H9 (cell line): Measurements from ENCODE around the gene GPR155. TPM values are rescaled to one million over a fixed set of nuclear protein-coding genes. Genes with fewer than 3 reads are reported as not detected.
A peak's percentile ranks its signal among the peaks of the same experiment; 100 is the strongest.

Source experiments
- DNase-seq: peaks from one replicate; pipeline ENCODE4 v3.0.0-alpha.2; 2017
- H2AFZ ChIP-seq: one replicate; pipeline ENCODE4 v1.6.1; 2013; ENCODE audit warnings: mild to moderate bottlenecking, low read length, control low read depth, moderate library complexity
- H2AK5ac ChIP-seq: 2 replicates; pipeline ENCODE4 v1.6.1; 2013; ENCODE audit warnings: low read length, control low read depth, mixed read lengths; ENCODE audit not compliant: insufficient read length
- H2BK120ac ChIP-seq: one replicate; pipeline ENCODE4 v1.6.1; 2013; ENCODE audit warnings: low read depth, mild to moderate bottlenecking, low read length, control low read depth, inconsistent platforms; ENCODE audit not compliant: poor library complexity, severe bottlenecking
- H2BK12ac ChIP-seq: 2 replicates; pipeline ENCODE4 v1.6.1; 2013; ENCODE audit warnings: low read length, control low read depth, mixed read lengths, low read depth; ENCODE audit not compliant: insufficient read length
- H2BK15ac ChIP-seq: 2 replicates; pipeline ENCODE4 v1.6.1; 2013; ENCODE audit warnings: low read depth, low read length, control low read depth
- H2BK20ac ChIP-seq: one replicate; pipeline ENCODE4 v1.6.1; 2013; ENCODE audit warnings: low read depth, mild to moderate bottlenecking, low read length, control low read depth, inconsistent platforms; ENCODE audit not compliant: poor library complexity, severe bottlenecking
- H2BK5ac ChIP-seq: 2 replicates; pipeline ENCODE4 v1.6.1; 2013; ENCODE audit warnings: low read length, control low read depth, mixed read lengths; ENCODE audit not compliant: insufficient read length
- H3K14ac ChIP-seq: 2 replicates; pipeline ENCODE4 v1.6.1; 2013; ENCODE audit warnings: low read length, control low read depth; ENCODE audit not compliant: insufficient read depth
- H3K18ac ChIP-seq: 2 replicates; pipeline ENCODE4 v1.6.1; 2013; ENCODE audit warnings: low read depth, mild to moderate bottlenecking, mixed read lengths, low read length, control low read depth; ENCODE audit not compliant: insufficient read length
- H3K23ac ChIP-seq: 2 replicates; pipeline ENCODE4 v1.6.1; 2013; ENCODE audit warnings: low read length, control low read depth, mixed read lengths, low read depth; ENCODE audit not compliant: insufficient read length
- H3K23me2 ChIP-seq: 2 replicates; pipeline ENCODE4 v1.6.1; 2013; ENCODE audit warnings: low read depth, mild to moderate bottlenecking, mixed read lengths, low read length, control low read depth; ENCODE audit not compliant: insufficient read length, poor library complexity, severe bottlenecking
- H3K27ac ChIP-seq: 2 replicates; pipeline ENCODE4 v1.5.1; 2013; ENCODE audit warnings: low read length, control low read depth, mixed read lengths, low read depth; ENCODE audit not compliant: insufficient read length
- H3K27me3 ChIP-seq: 2 replicates; pipeline ENCODE4 v1.6.1; 2013; ENCODE audit warnings: low read length, control low read depth, inconsistent platforms; ENCODE audit not compliant: insufficient read depth
- H3K4ac ChIP-seq: 2 replicates; pipeline ENCODE4 v1.6.1; 2013; ENCODE audit warnings: low read depth, mild to moderate bottlenecking, control low read depth, inconsistent platforms, low read length, moderate library complexity
- H3K4me1 ChIP-seq: 2 replicates; pipeline ENCODE4 v1.6.1; 2013; ENCODE audit warnings: low read length, control low read depth, inconsistent platforms; ENCODE audit not compliant: insufficient read depth
- H3K4me2 ChIP-seq: 2 replicates; pipeline ENCODE4 v1.6.1; 2013; ENCODE audit warnings: low read length, control low read depth, mixed read lengths; ENCODE audit not compliant: insufficient read length, insufficient read depth
- H3K56ac ChIP-seq: 2 replicates; pipeline ENCODE4 v1.6.1; 2013; ENCODE audit warnings: low read depth, mild to moderate bottlenecking, mixed read lengths, low read length, control low read depth; ENCODE audit not compliant: insufficient read length
- H3K79me1 ChIP-seq: 2 replicates; pipeline ENCODE4 v1.6.1; 2013; ENCODE audit warnings: low read depth, mild to moderate bottlenecking, moderate library complexity, low read length, control low read depth, inconsistent platforms; ENCODE audit not compliant: insufficient read depth, poor library complexity, severe bottlenecking
- H3K79me2 ChIP-seq: 2 replicates; pipeline ENCODE4 v1.6.1; 2013; ENCODE audit warnings: low read length, control low read depth, inconsistent platforms; ENCODE audit not compliant: insufficient read depth
- H3K9ac ChIP-seq: 2 replicates; pipeline ENCODE4 v1.6.1; 2013; ENCODE audit warnings: low read length, control low read depth, mixed read lengths; ENCODE audit not compliant: insufficient read length; ENCODE audit errors: extremely low read depth
- H3K9me3 ChIP-seq: one replicate; pipeline ENCODE4 v1.6.1; 2013; ENCODE audit warnings: low read depth, low read length, inconsistent platforms; ENCODE audit not compliant: control insufficient read depth
- H3T11ph ChIP-seq: one replicate; pipeline ENCODE4 v1.6.1; 2013; ENCODE audit warnings: mild to moderate bottlenecking, low read length, control low read depth, inconsistent platforms
- H4K20me1 ChIP-seq: one replicate; pipeline ENCODE4 v1.6.1; 2013; ENCODE audit not compliant: control insufficient read depth, insufficient read length, insufficient read depth
- H4K5ac ChIP-seq: 2 replicates; pipeline ENCODE4 v1.6.1; 2013; ENCODE audit warnings: low read depth, mild to moderate bottlenecking, mixed read lengths, low read length, control low read depth; ENCODE audit not compliant: insufficient read length
- H4K8ac ChIP-seq: replicated peaks from 2 replicates; pipeline ENCODE4 v1.6.1; 2013; ENCODE audit warnings: low read length, control low read depth, mixed read lengths, low read depth; ENCODE audit not compliant: insufficient read length
- H4K91ac ChIP-seq: 2 replicates; pipeline ENCODE4 v1.6.1; 2013; ENCODE audit warnings: low read depth, mild to moderate bottlenecking, moderate library complexity, mixed read lengths, low read length, control low read depth; ENCODE audit not compliant: insufficient read length
- H3K27ac Mint-ChIP-seq, 3 experiments: 2 replicates in 2 of 3; 3 replicates in 1 of 3; pipeline ENCODE4 v1.8.0; 2020 to 2021; ENCODE audit warnings: mixed read lengths in 3 of 3, mild to moderate bottlenecking in 1 of 3, moderate library complexity in 1 of 3
- H3K27me3 Mint-ChIP-seq: 2 replicates; pipeline ENCODE4 v1.8.0; 2021; ENCODE audit warnings: low read depth, mild to moderate bottlenecking, moderate library complexity, mixed read lengths
- H3K36me3 Mint-ChIP-seq, 3 experiments: 2 replicates in 2 of 3; 3 replicates in 1 of 3; pipeline ENCODE4 v1.8.0; 2020 to 2021; ENCODE audit warnings: low read depth in 3 of 3, mixed read lengths in 3 of 3; ENCODE audit not compliant: insufficient read depth in 1 of 3
- H3K4me1 Mint-ChIP-seq, 2 experiments: 2 replicates each; pipeline ENCODE4 v1.8.0; 2020; ENCODE audit warnings: mixed read lengths in 2 of 2
- H3K4me3 Mint-ChIP-seq, 2 experiments: 2 replicates in 1 of 2; 3 replicates in 1 of 2; pipeline ENCODE4 v1.8.0; 2020 to 2021; ENCODE audit warnings: mild to moderate bottlenecking in 2 of 2, mixed read lengths in 2 of 2, moderate library complexity in 1 of 2
- H3K9me3 Mint-ChIP-seq, 2 experiments: 2 replicates in 1 of 2; 3 replicates in 1 of 2; pipeline ENCODE4 v1.8.0; 2020; ENCODE audit warnings: mild to moderate bottlenecking in 2 of 2, mixed read lengths in 2 of 2, moderate library complexity in 1 of 2
- WGBS: extraction: QIAGEN DNeasy Blood & Tissue Kit; methylation state at CpG from one replicate; pipeline ENCODE4 v1.1.7; 2013; ENCODE audit warnings: missing lambda C conversion rate, low lambda C conversion rate, mixed read lengths; ENCODE audit not compliant: insufficient read length; ENCODE audit errors: extremely low coverage; 5-methylcytosine and 5-hydroxymethylcytosine counted together
- long read RNA-seq: library from polyadenylated mRNA; unstranded; transcript quantifications from one replicate; pipeline ENCODE4 v2.0.0, GENCODE V29; 2020
- total RNA-seq: library from RNA; stranded (reverse); gene quantifications from 2 replicates; pipeline ENCODE4 v1.2.1, GENCODE V29; 2021
- TF ChIP-seq, protein P1 (sequence below): fragments of 200-600 bp; sonication (generic); conservative IDR thresholded peaks from 3 replicates; pipeline ENCODE4 v1.8.0; 2021; ENCODE audit warnings: antibody characterized with exemption, mild to moderate bottlenecking

Gene GPR155, protein sequence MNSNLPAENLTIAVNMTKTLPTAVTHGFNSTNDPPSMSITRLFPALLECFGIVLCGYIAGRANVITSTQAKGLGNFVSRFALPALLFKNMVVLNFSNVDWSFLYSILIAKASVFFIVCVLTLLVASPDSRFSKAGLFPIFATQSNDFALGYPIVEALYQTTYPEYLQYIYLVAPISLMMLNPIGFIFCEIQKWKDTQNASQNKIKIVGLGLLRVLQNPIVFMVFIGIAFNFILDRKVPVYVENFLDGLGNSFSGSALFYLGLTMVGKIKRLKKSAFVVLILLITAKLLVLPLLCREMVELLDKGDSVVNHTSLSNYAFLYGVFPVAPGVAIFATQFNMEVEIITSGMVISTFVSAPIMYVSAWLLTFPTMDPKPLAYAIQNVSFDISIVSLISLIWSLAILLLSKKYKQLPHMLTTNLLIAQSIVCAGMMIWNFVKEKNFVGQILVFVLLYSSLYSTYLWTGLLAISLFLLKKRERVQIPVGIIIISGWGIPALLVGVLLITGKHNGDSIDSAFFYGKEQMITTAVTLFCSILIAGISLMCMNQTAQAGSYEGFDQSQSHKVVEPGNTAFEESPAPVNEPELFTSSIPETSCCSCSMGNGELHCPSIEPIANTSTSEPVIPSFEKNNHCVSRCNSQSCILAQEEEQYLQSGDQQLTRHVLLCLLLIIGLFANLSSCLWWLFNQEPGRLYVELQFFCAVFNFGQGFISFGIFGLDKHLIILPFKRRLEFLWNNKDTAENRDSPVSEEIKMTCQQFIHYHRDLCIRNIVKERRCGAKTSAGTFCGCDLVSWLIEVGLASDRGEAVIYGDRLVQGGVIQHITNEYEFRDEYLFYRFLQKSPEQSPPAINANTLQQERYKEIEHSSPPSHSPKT
- total RNA-seq: 0.35 TPM in 2 replicates
- long read RNA-seq, partial matches to known transcripts: 1 of 1 reads
- long read RNA-seq, other reads (novel, unspliced or antisense): 0 of 1 reads

DNA sequence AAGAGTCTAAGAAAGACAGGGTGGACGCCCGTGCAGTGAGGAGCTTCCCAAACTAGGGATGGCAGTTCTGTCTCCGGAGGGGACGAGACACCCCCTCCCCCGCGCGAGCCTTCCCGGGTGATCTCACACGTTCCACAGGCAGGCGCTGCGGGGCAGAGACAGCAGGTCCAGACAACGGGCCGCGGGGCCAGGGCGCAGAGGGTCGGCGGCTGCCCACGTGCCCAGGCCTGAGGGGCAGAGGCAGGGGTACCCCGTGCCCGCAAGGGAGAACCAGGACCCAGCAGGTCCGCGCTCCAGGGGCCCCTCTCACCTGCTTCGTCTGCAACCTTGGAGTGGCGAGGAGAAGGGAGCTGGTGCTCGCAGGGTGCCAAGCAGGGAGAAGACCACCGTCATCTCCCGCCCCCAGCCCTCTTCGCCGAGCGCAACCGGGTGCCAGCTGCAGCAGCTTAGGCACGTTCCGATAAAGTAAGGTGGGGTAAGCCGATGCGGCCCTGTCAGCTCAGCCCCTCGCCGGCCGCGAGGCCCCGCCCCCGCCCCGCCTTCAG lies at the start of gene GPR155:
TSS of gene GPR155 (minus strand) at position 467 of the 545 bp plus-strand sequence. CDS start 5,073 bp downstream, outside the sequence.
- Mint-ChIP-seq H3K27me3 (peaks cover 45% of the 10 kb centered on the region), H3K4me3 (peak within 1 kb of the TSS; percentile 82 to 89), H3K4me1 (peaks cover 7 to 9% of the 10 kb centered on the region in 2 experiments), H3K36me3 (peaks cover 0 to 11% (median 0%) of the 10 kb centered on the region in 3 experiments; a peak in 5 of 7 replicates), H3K9me3 (peaks cover 3 to 4% of the 10 kb centered on the region in 2 experiments; a peak in 3 of 5 replicates), H3K27ac (peak within 1 kb of the TSS; percentile 87 to 98 (median 92); a peak in 5 of 7 replicates)
- Histone ChIP-seq H3K4me1 (no peaks in the 10 kb centered on the region), H3T11ph (no peak within 1 kb of the TSS), H2BK15ac (no peak within 1 kb of the TSS), H2BK12ac (no peak within 1 kb of the TSS), H3K18ac (peak within 1 kb of the TSS; percentile 98), H2BK120ac (peak within 1 kb of the TSS; percentile 88), H2AK5ac (no peak within 1 kb of the TSS), H4K8ac (peak within 1 kb of the TSS; percentile 99), H4K20me1 (no peaks in the 10 kb centered on the region), H3K9ac (peak within 1 kb of the TSS; percentile 78), H3K23me2 (peaks cover 13% of the 10 kb centered on the region), H4K5ac (peak within 1 kb of the TSS; percentile 99), H3K4ac (no peak within 1 kb of the TSS; the same call in 1 of the 2 replicates), H4K91ac (no peak within 1 kb of the TSS), H3K79me2 (no peaks in the 10 kb centered on the region), H2AFZ (peak within 1 kb of the TSS; percentile 100), H3K4me2 (peak within 1 kb of the TSS; percentile 98), H3K23ac (no peak within 1 kb of the TSS), H3K79me1 (no peaks in the 10 kb centered on the region), H3K9me3 (no peaks in the 10 kb centered on the region), H3K27me3 (peaks cover 4% of the 10 kb centered on the region; the same call in 1 of the 2 replicates), H3K14ac (peak within 1 kb of the TSS; percentile 96), H3K27ac (no peak within 1 kb of the TSS), H2BK5ac (no peak within 1 kb of the TSS), H3K56ac (no peak within 1 kb of the TSS), H2BK20ac (no peak within 1 kb of the TSS)
- TF ChIP-seq, protein P1, sequence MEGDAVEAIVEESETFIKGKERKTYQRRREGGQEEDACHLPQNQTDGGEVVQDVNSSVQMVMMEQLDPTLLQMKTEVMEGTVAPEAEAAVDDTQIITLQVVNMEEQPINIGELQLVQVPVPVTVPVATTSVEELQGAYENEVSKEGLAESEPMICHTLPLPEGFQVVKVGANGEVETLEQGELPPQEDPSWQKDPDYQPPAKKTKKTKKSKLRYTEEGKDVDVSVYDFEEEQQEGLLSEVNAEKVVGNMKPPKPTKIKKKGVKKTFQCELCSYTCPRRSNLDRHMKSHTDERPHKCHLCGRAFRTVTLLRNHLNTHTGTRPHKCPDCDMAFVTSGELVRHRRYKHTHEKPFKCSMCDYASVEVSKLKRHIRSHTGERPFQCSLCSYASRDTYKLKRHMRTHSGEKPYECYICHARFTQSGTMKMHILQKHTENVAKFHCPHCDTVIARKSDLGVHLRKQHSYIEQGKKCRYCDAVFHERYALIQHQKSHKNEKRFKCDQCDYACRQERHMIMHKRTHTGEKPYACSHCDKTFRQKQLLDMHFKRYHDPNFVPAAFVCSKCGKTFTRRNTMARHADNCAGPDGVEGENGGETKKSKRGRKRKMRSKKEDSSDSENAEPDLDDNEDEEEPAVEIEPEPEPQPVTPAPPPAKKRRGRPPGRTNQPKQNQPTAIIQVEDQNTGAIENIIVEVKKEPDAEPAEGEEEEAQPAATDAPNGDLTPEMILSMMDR: no peak
- no peak for DNase-seq
- WGBS: no CpG with 5 or more reads among the region's 42 CpGs
